Measurements from ENCODE around the gene SUSD4. TPM values are rescaled to one million over a fixed set of nuclear protein-coding genes. Genes with fewer than 3 reads are reported as not detected.

SUSD4 gene
- total RNA-seq, 1 donor from 2014 or later, result 0.17 TPM

DNA sequence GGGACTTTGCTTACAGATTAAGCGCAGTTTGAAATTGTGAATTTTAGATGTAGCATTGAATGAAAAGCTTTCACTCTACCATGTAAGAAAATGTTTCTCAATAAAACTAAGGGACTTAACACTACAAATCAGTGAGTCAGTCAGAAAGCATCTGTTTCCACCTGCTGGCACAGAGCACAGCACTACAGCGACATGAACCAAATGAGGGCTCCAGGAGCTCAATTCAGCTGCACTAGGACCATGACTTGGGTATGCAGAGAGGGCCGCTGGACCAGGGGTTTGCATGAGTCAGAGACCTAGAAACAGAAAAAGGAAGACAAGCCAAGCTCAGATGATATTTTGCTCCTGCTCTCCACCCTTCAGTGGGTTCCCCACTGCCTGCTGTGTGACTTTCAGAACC, 5.2 kb downstream of the SUSD4 start:
- DNase-seq, result no peak

DNA sequence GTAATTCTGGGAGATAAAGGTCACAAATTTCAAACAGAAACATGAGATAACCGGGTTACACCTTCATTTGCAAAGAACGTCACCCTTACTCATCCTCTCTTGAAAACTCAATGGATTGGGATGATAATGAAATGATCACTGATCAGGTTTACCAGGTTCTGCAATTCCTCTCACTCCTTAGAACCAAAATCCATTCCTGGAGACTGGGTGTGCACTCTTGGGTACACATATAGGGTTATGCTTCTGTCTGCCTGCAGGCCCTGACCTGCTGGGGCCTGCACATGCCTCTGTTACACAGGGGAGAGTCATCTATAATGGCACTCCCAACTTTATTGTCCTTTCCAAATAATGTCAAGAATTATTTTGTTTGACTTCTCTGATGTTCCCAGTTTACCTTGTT, 8.3 kb downstream of the SUSD4 start:
- DNase-seq, result no peak

DNA sequence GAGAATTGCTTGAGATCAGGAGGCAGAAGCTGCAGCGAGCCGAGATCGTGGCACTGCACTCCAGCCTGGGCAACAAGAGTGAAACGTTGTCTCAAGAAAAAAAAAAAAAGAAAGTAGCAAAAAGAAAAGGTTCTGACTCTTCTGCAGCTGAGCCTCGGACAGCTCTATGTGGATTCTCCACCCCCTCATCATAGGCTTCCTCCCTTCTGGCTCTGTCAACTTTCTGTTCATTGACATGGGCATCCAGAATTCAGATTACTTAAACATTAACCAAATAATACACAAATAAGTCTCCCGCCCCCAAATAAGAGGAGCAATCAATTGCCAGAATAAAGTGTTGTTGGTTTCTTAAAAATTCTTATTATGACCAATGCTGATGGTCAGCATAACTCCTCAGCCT, 10.0 kb downstream of the SUSD4 start:
- DNase-seq, result no peak

DNA sequence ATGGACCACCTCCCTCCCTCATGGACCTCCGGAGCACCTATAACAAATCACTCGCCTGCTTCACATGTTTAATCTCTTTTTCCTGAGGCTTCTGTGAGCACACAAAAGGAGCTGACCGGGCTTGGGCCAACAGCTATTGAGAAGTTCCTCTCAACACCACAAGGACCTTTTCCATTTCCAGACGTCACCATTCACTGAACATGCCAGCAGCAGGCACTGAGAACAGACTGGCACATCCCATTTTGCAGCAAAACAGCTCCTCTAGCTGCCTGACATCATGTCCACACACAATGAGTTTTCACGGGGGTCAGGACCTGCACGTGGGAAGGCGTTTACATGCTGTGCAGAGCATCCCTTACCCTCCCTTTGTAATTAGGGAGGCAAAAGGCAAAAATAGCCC, 11.0 kb downstream of the SUSD4 start:
- DNase-seq, result no peak

DNA sequence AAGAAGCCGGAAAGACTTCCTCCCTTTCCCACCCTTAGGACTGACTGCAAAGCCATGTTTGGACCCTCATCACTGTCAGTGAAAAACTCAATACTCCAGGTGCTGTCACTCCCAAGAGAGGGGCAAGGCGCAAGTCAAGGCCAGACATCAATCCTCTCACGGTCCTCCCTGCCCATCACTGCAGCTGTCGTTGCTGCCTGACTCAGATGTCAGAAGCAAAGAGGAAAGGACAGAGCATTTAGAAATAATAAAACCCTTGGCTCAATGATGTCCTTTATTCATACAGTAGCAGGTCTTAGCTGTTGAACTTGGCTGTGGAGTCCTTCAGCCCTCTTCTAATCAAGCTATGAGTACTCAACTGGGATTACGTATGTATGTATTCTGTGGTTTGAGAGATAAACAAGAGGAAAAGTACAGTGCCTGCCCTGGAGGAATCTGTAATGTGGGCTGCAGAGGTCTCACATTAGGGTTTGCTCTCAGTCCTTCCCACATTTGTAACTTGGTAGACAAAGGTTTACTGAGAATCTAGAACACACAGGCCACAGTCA, 13.5 kb downstream of the SUSD4 start:
- no peak for DNase-seq

DNA sequence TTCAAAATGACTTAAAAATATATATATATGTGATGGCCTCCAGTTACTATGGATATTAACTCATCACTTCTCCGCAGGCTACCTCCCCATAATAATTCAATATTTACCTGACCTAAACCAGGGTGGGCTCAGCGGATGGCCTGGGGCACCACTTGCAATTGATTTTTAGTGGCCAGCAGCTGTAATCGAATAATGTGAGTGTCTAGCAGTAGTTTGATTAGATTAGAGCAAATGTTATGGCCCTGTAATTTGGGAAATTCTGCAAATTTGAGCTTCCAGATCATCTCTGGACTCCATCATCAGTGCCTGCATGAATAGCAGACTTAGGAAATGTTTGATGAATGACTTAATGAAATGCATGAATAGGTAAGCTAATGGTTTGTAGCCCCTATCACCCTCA, 14.7 kb downstream of the SUSD4 start:
- DNase-seq, result no peak

DNA sequence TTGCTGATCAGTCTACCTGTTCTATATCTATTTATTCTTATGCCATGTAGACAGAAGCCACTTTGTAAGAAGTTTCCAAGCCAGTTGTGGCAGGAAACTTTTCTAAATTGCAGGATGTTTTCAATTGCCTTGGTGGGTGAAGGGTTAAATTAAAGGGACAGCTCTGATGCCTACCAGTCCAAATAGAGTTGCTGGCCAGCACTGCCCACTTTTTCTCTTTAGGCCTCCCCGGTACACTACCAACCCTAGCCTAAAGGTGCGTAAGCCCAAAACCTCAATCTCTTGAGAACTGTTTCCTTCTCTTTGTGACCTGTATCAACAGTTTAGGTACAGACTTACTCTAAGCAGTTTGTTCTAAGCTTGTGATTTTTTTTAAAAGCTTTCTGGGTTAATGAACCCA, 15.5 kb downstream of the SUSD4 start:
- DNase-seq, result no peak

DNA sequence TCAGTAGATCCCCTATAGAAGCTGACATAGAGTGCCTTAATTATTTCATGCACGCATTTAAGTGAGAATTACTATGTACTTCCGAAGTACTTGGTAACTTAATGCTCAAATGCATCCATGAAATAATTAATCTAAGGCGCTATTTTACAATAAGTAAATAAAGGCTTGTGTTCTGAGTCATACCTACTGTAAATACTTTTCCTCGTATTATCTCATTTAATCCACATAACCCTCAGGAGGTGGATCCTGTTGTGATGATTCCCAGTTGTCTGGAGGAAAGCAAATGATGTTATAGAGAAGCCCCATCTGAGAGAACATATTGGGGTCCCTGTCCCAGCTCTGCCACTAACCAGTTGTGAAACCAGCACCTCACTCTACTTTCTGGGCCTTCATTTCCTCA, 16.4 kb downstream of the SUSD4 start:
- no peak for DNase-seq

DNA sequence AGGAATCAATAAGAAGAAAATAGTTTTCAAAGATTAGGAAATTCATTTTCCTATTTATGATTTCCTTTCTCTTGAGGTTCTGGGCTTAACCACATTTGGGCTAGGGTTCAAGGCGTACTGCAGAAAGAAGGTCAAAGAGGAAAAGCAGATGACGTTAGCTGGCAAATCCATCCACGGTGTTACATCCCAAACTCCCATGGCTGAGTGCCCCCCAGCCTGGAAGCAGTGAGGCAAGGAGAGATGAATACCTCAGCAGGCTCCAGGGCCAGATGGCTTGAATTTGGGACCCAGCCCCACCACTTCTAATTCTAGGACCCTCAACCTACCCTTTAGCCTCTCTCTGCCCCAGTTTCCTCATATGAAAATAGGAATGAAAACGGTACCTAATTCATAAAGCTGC, 17.7 kb downstream of the SUSD4 start:
- DNase-seq, result no peak

DNA sequence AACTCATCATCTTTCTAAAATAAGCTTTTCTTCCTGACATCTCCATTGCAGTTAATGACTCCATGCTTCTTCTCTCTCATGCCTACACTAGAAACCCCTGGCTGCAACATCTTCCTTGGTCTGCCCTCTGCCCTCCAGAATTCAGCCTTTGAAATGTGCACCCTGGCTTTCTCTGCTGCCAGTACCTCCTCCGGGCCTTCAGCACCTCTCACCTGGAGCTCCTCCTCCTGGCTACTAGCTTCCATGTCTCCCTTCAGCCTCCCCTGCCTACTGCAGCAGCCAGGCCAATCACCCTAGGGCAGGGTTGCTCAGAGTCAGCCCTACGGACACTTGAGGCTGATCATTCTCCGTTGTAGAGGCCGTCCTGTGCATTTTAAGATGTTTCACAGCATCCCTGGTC, 18.3 kb downstream of the SUSD4 start:
- no peak for DNase-seq

DNA sequence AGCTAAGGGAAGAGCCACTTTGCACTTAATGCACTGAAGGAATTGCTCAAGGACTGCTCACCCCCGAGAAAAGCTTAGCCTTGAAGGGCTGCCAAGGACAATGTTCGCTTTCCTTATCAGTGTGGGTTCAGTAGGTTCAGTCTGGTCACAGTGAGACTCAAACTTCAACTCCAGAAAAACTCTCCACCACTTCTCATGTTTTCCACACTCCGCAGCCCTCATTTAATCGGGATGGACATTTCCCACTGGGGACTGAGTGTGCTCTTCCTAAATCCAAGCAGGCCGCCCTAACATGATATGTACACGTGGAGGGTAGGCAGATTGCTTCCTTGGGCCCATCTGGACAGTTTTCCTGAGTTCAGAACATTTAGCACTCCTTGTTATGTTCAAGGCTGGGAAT, 19.5 kb downstream of the SUSD4 start:
- DNase-seq, result no peak

DNA sequence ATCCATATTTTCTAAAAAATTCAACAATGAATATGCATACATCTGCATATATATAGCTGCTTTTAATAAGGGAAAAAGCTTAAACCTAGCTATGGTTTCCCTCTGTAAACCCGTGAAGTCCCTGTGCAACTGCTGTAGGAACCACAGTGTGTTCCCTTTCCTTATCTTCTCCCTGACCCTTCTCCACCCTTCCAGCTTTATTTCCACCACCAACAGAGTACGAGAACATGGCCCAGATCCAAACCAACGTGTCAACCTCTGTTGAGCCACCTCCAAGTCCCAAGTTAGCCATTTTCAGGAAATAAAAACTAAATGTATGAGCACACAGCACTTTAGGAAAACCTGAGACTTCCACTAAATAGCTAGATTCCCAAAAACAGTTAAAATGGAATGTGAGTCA, 20.3 kb downstream of the SUSD4 start:
- DNase-seq, result no peak

DNA sequence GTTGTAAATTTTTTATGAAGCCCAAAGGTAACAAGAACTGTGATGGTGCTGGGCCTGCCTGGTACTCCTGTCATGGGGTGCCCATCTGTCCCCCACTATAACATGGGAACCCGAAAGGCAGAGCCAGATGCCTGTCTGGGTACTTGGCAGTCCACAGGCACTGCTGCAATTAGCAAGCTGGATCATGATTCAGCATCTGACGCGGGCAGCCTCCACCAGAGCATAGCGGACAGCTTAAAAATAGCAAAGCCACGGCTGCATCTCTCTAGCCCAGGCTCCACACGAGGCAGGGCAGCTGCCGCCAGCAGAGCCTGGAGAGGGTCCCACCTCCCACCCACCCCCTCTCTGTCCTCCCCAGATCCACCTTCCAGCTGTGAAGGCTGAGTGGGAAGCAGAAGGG, 22.9 kb downstream of the SUSD4 start:
- no peak for DNase-seq

DNA sequence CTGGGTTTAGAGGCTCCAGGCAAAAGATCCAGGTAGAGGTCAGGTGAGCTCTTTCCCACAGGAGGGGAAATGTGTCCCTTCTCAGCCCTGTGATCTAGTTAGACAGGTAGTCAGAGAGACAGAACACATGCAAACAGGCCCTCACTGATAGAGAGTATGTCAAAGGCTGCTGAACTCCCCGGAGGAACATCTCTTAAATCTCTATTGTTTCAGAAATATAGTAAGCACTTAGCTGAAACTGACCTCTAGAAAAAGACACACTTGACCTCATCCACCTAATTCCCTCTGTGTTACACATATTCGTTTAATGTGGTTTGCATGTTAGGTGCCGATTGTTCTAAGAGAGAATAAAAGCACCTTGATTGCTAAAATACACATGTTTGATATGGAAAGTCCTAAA, 23.3 kb downstream of the SUSD4 start:
- no peak for DNase-seq

DNA sequence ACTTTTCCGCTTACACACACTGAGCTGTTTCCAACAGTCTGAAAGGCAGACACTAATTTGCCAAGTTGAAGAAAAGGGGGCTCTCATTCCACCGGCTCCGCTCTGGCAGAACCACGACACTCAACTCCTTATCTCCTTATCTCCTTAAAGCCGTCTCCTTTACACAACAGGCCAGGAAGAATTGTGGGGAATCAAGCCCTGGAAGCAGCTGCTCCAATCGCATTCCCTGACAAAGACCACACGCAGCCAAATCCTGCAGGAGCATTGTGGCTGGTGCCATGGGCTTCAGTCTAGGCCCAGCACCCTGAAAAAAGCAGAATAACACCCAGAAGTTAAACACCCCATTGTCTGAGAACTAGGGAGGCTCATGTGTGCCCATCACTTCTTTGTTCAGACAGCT, 24.1 kb downstream of the SUSD4 start:
- DNase-seq, result no peak

DNA sequence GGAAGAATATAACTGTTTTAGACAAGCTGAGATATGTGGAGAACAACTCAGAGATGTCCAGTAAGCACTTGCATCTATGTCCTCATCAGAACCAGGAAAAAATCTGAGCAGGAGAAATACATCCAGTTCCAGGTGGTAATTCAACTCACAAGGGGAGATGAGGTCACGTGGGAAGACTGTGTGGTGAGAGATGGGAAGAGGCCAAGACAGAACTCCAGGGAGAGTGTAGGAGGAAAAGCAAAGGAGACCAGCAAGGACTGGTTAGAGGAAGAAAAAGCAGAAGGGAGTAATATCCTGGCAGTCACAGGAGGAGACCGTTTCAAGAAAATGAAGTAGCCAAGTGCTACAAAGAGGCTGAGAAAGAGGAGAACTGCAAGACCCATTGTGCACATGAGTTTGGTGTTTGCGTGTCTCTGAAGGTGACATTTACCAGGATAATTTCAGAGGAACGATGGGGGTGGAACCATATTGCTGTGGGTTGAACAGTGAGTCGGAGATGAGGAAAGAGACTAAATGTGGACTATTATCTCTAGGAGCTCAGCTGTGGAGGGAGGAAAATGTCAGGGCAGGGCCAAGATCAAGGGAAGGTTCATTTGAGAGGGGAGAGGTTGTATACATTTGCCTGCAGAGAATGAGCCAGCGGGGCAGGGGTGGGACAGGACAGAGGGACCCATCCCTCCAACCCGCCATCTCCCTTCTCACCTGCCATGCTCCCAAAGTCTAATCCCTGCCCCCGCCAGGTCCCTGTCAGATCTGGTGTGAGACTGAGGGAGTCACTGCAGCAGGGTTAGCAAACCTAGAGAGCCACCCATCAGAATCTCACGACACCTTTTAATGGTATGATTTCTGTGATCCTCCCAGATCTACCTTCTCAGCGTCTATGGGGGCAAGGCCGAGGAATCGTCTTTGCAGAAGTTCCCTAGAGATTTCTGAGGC, 24.9 kb downstream of the SUSD4 start:
- DNase-seq, result no peak

DNA sequence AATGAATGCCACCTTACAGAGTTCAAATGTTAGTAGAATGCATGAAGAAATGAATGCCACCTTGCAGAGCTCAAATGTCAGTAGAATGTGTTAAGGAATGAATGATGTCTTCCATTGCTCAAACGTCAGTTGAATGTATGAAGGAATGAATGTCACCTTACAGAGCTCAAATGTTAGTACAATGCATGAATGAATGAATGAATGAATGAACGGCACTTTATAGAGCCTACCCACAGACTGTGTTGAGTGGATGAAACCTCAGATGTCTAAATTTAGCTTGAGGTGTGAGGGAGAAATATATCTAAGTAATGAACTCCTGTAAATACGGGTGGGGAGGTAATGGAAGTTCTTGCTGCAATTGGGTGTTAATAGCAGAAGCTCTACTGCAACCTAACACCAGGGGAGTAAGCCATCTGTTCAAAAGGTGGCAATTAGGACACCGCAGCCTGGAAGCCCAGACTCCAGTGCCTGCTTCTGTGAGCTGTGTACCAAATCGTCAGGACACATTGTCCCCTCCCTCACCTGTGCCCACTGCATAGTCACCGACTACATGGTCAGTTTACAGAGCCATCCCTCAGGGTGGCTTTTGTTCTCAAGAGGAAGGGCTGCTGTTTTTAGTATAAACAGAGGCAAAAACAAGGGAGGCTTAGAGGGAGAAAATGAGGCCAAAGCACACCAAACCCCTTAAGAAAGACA, 26.7 kb downstream of the SUSD4 start:
- no peak for DNase-seq

DNA sequence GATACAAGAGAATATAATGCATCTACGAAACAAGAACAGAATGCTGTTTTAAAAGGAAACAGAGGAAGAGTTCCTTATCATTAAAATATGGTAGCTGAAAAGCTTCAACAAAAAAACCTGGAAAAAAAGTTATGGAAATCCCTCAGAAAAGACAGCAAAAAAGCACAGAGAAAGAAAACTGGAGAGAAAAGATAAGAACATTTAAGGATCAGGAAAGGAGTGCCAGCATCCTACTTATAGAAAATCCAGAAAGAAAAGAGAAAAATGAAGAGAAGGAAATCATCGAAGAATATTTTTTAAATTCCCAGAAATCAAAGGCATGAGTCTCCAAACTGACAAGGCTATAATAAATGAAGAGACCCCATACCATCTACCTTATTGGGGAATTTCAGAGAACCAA, 29.8 kb downstream of the SUSD4 start:
- no peak for DNase-seq

DNA sequence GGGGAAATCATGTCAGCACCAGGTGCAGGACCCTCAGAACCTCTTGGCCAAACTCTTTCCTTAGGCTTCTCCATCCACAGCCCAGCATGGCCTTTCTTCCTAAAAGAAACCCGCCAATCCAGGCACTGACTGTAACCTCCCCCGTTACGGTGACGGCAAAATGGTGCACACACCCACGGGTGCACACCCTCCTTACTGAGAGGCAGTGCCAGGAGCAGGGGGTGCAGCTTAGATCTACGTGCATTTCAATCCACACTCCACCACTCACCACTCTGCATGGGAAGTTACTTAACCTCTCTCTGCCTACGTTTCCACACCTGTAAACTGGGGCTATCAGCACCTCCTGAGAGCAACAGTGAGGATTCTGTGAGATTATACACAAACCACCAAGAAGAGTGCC, 31.0 kb downstream of the SUSD4 start:
- no peak for DNase-seq

DNA sequence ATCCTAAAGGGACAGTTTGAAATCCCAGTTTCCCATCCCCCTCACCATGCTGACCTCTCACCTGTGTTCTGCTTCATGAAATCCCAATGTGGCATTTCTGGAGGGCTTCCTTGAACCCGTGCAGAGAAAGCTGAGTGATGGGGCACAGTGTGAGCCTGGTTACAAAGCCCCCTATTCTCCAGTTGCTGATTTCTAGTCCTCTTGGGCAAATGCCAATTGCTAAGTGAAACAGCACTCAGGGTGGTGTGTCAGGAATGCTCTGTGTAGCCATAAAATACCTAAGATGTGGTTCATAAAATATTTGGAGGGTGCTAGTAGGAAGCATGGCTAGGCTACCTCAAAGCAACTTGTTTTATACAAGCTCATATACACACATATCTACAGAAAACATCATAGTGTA, 32.0 kb downstream of the SUSD4 start:
- DNase-seq, result no peak

DNA sequence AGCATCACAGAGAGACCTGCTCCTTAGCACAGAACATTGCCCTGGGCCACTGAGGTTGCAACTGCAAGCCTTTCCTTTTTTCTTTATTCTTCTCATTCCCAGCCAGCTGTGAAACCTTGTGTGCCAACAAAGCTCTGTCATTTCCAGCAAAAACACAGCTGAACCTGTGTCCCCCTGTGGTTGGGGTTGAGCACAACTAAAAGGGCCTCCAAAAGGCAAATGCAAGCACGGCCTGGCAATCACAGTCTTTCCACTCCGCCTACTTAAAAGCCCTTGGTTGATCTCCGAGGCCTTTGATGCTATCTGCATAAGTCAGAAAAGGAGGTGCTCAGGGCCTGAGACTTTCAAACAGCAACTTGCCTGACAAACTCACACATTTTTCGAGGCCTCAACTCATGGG, 32.7 kb downstream of the SUSD4 start:
- no peak for DNase-seq

DNA sequence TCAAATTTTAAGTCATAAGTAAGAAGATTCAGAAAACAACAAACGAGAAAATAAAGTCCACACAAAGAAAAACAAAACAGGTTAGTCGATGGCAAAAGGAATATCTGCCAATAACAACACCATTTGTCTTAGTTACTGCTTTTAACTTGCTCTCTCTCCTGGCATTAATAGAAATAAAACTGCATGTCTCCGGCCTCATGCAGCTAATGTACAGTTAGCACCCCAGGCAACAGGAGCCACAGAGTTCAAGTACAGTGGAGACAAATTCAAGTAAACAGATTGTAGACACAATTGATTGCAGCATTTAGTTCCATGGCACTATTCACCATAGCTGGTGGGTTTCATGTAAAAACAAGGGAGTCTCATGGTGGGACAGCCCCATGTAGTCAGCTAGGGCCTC, 33.5 kb downstream of the SUSD4 start:
- no peak for DNase-seq

DNA sequence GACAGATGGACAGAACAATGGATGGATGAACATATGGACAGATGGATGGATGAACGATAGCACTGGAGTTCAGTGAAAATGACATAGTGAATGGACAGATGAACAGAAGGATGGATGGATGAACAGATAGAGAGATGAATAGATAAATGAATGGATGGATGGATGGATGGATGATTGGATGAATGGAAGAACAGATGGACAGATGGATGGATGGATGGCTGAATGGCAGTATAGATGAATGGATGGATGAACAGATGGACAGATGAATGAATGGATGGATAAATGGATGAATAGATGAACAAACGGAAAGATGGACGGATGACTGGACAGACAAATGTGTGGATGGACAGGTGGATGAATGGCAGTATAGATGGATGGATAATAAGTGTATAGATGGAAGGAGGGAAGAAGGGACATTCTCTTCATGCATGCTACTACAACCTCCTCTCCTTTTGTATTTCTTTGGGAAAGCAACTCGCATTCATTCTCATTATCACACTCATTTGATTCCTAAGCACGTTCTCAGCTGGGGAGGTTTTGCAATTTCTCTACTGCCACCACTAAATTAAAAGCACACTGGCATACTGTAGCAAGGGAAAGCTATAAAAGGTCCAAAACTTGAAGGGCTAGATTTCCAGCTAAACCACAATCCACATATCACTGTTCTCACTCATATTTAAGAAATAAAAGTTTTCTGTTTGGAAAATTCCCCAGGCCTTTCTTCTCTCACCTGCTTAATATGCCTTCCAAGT, 34.1 kb downstream of the SUSD4 start:
- DNase-seq, result no peak

Data from dermis blood vessel endothelial cell (primary cell).